CD4-positive, alpha-beta memory T cell (primary cell): ENCODE data around the gene CPLX3. TPM values are rescaled to one million over a fixed set of nuclear protein-coding genes. Genes with fewer than 3 reads are reported as not detected.

ENCODE experiments used
- CTCF ChIA-PET: fragments of 350-600 bp; sonication (Branson Sonifier 250); formaldehyde crosslinking; loops from one replicate; lab custom pipeline; 2021; ENCODE audit warnings: inconsistent platforms; ENCODE audit not compliant: partially characterized antibody; lab: Charles Lee
- POLR2A ChIA-PET: fragments of 350-600 bp; sonication (Branson Sonifier 250); formaldehyde crosslinking; loops from one replicate; lab custom pipeline; 2021; ENCODE audit not compliant: partially characterized antibody; lab: Charles Lee
- DNase-seq, 5 donors: peaks; one replicate each; pipeline versions ENCODE4 v3.0.0 to v3.0.0-alpha.2; 2020 to 2022; ENCODE audit warnings: mixed read lengths in 1 of 5
- H3K27ac ChIP-seq: one replicate; pipeline ENCODE4 v1.7.0; 2013; ENCODE audit warnings: low read depth, low read length
- H3K27me3 ChIP-seq: 2 replicates; pipeline ENCODE4 v1.7.0; 2013; ENCODE audit warnings: mild to moderate bottlenecking, low read length, moderate library complexity; ENCODE audit not compliant: insufficient read depth
- H3K36me3 ChIP-seq: 2 replicates; pipeline ENCODE4 v1.7.0; 2013; ENCODE audit warnings: mild to moderate bottlenecking, low read length, moderate library complexity; ENCODE audit not compliant: insufficient read depth
- H3K4me1 ChIP-seq: 2 replicates; pipeline ENCODE4 v1.7.0; 2013; ENCODE audit warnings: mild to moderate bottlenecking, low read length, moderate library complexity; ENCODE audit not compliant: insufficient read depth
- H3K4me3 ChIP-seq, 2 donors: one replicate each; pipeline ENCODE4 v1.7.0; 2013; ENCODE audit warnings: low read length in 2 of 2, mild to moderate bottlenecking in 1 of 2
- H3K9me3 ChIP-seq, 2 donors: one replicate each; pipeline ENCODE4 v1.7.0; 2013; ENCODE audit warnings: low read length in 2 of 2, control low read depth in 1 of 2; ENCODE audit not compliant: control insufficient read depth in 1 of 2
- H3K27ac Mint-ChIP-seq, 7 donors: one replicate each; pipeline ENCODE4 v1.8.0; 2020 to 2021; ENCODE audit warnings: mixed read lengths in 7 of 7, mild to moderate bottlenecking in 6 of 7, inconsistent platforms in 3 of 7, moderate library complexity in 3 of 7
- H3K27me3 Mint-ChIP-seq, 2 donors: one replicate each; pipeline ENCODE4 v1.8.0; 2020 to 2021; ENCODE audit warnings: mixed read lengths in 2 of 2
- H3K36me3 Mint-ChIP-seq, 2 donors: one replicate each; pipeline ENCODE4 v1.8.0; 2020 to 2021; ENCODE audit warnings: mixed read lengths in 2 of 2, inconsistent platforms in 1 of 2, mild to moderate bottlenecking in 1 of 2
- H3K4me1 Mint-ChIP-seq, 4 donors: one replicate each; pipeline ENCODE4 v1.8.0; 2020 to 2021; ENCODE audit warnings: mixed read lengths in 4 of 4, mild to moderate bottlenecking in 1 of 4
- H3K4me3 Mint-ChIP-seq, 8 donors: one replicate each; pipeline ENCODE4 v1.8.0; 2020 to 2021; ENCODE audit warnings: mixed read lengths in 8 of 8, mild to moderate bottlenecking in 7 of 8, moderate library complexity in 6 of 8, inconsistent platforms in 3 of 8
- H3K9me3 Mint-ChIP-seq, 8 donors: one replicate each; pipeline ENCODE4 v1.8.0; 2020 to 2021; ENCODE audit warnings: mixed read lengths in 8 of 8, mild to moderate bottlenecking in 5 of 8, inconsistent platforms in 3 of 8, moderate library complexity in 1 of 8
- intact Hi-C: fragments of 100-400 bp; cut with micrococcal nuclease; formaldehyde crosslinking; loops from one replicate; pipeline ENCODE4 v1.15.1; 2023
- polyA plus RNA-seq, 2 donors: library from polyadenylated mRNA; unstranded; fragments of 300-500 nt; fragmentation: Illumina TruSeq; gene quantifications; one replicate each; pipeline ENCODE4 v1.2.3, GENCODE V29; 2021
- total RNA-seq, 2 experiments: library from RNA; stranded (reverse); gene quantifications; one replicate each; pipeline ENCODE4 v1.2.3, GENCODE V29; 2021

The CPLX3 gene
- total and polyA plus RNA-seq, 4 experiments from 2014 or later: not detected

DNA sequence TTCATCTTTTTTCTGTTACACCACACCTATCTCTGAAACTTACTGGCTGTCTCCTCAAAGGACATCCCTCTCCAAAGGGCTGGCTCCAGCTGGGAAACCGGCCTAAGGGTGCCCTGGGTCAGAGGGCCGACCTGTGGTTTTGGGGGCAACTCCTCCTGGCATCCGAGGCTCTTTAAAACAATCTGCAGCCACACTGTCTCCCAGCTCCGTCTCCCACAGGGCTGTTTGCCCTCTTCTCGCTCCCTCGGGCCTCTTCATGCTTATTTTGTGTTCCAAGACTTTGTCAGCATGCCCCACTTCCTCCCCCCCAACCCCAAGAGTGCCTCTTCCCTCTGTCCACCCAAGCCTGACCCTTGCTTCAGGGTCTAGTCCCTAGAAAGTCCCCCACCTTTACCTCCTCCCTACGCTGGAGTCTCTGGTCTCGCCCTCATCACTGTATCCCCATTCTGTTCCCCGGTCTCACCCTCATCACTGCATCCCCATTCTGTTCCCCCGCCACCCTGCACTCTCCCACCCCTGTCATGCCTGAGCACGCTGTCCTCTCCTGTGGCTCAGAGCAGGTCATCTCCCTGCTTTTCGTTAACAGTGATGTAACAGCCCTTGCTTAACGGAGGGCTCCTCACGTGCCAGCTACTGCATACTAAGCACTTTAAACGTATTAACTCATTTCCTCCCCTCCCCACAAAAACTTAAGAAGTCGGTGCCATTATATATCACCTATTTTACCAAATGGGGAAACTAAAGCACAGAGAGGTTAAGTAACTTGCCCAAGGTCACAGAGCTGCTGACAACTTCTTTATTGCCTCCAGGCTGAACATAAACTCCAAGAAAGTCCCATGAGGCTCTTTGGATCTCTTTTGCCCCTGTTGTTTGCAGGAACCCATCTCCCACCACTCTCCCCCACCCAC is 45.6 kb upstream of the CPLX3 start:
- ChIA-PET CTCF (interaction anchor here (0.6 to 36.4 kb wide), 11 partner anchors 2 to 174 kb away, joined by 3 to 1908 read pairs (median 4); partner anchors contain the start of genes CSK, FAM219B and LMAN1L), POLR2A (interaction anchor here (0.5 to 24.9 kb wide), 16 partner anchors 0 to 671 kb away, joined by 3 to 1342 read pairs (median 5); partner anchors contain the start of genes CLK3, CSK, FAM219B and MAN2C1)
- Histone ChIP-seq H3K9me3 (no peaks in the 10 kb centered on the region), H3K27ac (peak overlapping the region; percentile 81), H3K4me3 (peak overlapping the region; percentile 55 to 76), H3K36me3 (no peaks in the 10 kb centered on the region), H3K27me3 (no peaks in the 10 kb centered on the region), H3K4me1 (peaks cover 82% of the 10 kb centered on the region)
- intact Hi-C loops: loop anchor here (1.0 to 2.0 kb wide), 5 partner anchors 9 to 670 kb away; partner anchors contain the start of gene SIN3A
- peaks cover 0 to 3% (median 0%) of the 10 kb centered on the region in 8 donors for H3K9me3 Mint-ChIP-seq
- H3K27ac Mint-ChIP-seq: peak overlapping the region; percentile 91 to 98 (median 96)
- H3K27me3 Mint-ChIP-seq: no peaks in the 10 kb centered on the region
- DNase-seq: peak; percentile 55 to 84 (median 58)
- peaks cover 4 to 30% of the 10 kb centered on the region in 2 donors for H3K36me3 Mint-ChIP-seq
- peak overlapping the region; percentile 88 to 97 (median 96) for H3K4me3 Mint-ChIP-seq
- H3K4me1 Mint-ChIP-seq: peaks cover 48 to 89% (median 64%) of the 10 kb centered on the region in 4 donors

DNA sequence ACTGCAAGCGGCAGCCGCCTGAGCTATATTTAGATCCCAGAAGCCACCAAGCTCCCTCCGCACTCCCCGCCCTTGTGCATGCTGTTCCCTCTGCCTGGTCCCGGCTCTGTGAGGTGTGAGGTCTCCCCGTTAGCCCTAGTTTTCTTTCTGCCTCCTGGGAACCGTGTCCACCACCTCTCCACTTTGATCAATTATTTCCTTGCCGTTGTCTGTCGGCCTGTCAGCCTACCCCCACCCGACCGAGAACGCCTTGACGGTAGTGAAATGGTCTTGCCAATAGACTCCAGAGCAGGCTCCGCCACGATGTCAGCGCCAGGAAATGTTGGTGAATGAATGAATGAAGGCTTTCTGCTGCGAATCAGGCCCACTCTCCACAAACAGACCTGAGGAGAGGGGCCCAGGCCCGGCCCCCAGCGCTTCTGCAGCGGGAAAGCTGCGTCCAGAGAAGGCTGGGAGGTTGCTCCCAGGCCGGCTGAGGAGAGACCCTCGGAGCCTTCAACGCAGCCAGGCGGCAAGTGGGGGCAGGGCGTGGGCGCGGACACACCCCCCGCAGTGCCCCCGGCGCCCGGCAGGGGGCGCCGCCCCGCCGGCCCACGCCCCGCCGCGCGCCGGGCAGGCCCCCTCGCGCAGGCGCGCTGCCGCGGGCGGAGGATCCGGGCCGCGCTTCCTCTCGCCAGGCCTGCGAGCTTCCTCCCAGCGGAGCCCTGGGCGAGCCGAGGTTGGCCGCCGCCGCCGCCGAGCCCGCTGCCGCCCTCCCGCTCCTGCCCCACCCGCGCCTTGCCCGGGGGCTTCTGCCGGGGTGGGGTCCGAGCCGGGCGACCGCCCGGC is 44.8 kb upstream of the CPLX3 start, which contains the start of gene CSK:
Gene CSK, plus strand, starts transcription at position 650 of the 828 bp plus-strand sequence. CDS start 16,218 bp downstream, outside the sequence.
- Histone ChIP-seq H3K4me1 (peaks cover 80% of the 10 kb centered on the region), H3K27me3 (no peaks in the 10 kb centered on the region), H3K36me3 (no peaks in the 10 kb centered on the region), H3K9me3 (no peaks in the 10 kb centered on the region), H3K27ac (peak within 1 kb of the TSS; percentile 86), H3K4me3 (peak within 1 kb of the TSS; percentile 93 to 97)
- Mint-ChIP-seq H3K36me3 (peaks cover 4 to 33% of the 10 kb centered on the region in 2 donors), H3K4me3 (peak within 1 kb of the TSS; percentile 90 to 97 (median 96)), H3K27me3 (no peaks in the 10 kb centered on the region), H3K27ac (peak within 1 kb of the TSS; percentile 95 to 98 (median 98)), H3K9me3 (peaks cover 0 to 3% (median 0%) of the 10 kb centered on the region in 8 donors), H3K4me1 (peaks cover 48 to 90% (median 62%) of the 10 kb centered on the region in 4 donors)
- ChIA-PET POLR2A (interaction anchor here (0.7 to 24.9 kb wide), 11 partner anchors 1 to 670 kb away, joined by 3 to 1342 read pairs (median 5); partner anchors contain the start of genes CLK3, CSK, FAM219B and SIN3A), CTCF (interaction anchor here (0.6 to 36.4 kb wide), 7 partner anchors 3 to 173 kb away, joined by 3 to 1908 read pairs (median 12); partner anchors contain the start of genes CSK and LMAN1L)
- peak; percentile 74 to 87 (median 84) for DNase-seq
- intact Hi-C loops: loop anchor here (1.0 to 2.0 kb wide), 5 partner anchors 8 to 669 kb away; partner anchors contain the start of gene SIN3A

DNA sequence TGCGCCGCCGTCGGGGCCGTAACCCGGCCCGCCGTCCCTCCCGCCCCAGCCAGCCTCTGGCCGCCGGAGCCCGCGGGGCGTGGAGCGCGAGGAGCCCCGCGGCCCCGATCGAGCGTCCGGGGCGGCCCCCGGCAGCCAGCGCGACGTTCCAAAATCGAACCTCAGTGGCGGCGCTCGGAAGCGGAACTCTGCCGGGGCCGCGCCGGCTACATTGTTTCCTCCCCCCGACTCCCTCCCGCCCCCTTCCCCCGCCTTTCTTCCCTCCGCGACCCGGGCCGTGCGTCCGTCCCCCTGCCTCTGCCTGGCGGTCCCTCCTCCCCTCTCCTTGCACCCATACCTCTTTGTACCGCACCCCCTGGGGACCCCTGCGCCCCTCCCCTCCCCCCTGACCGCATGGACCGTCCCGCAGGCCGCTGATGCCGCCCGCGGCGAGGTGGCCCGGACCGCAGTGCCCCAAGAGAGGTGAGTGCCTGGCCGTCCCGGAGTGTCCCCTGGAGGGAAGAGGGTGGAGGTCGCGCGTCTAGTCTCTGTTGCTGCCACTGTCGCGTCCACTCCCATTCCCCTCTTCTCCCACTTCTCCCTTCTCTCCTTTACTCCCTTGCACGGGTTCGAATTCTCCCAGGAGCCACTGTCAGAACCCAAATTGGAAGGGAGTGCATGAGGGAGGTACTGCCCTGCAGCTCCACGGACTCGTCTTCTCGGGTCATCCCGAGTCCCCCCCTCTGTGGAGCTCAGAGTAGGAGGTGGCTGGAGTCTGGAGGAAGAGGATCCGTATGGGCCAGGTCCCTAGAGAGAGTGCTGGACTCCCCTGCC is 44.0 kb upstream of the CPLX3 start:
- Histone ChIP-seq H3K27ac (peak overlapping the region; percentile 86), H3K27me3 (no peaks in the 10 kb centered on the region), H3K9me3 (no peaks in the 10 kb centered on the region), H3K4me3 (peak overlapping the region; percentile 93 to 97), H3K4me1 (peaks cover 80% of the 10 kb centered on the region), H3K36me3 (no peaks in the 10 kb centered on the region)
- intact Hi-C loops: no loop called here
- peaks cover 4 to 34% of the 10 kb centered on the region in 2 donors for H3K36me3 Mint-ChIP-seq
- peak overlapping the region; percentile 90 to 98 (median 92) for H3K27ac Mint-ChIP-seq
- peaks cover 0 to 3% (median 0%) of the 10 kb centered on the region in 8 donors for H3K9me3 Mint-ChIP-seq
- ChIA-PET POLR2A (interaction anchor here (0.7 to 24.9 kb wide), 12 partner anchors 2 to 672 kb away, joined by 3 to 1342 read pairs (median 6); partner anchors contain the start of genes CLK3, CSK, FAM219B and SIN3A), CTCF (interaction anchor here (0.7 to 36.4 kb wide), 6 partner anchors 4 to 408 kb away, joined by 3 to 1908 read pairs (median 19); partner anchors contain the start of genes CSK and LMAN1L)
- H3K27me3 Mint-ChIP-seq: no peaks in the 10 kb centered on the region
- peak overlapping the region; percentile 85 to 97 (median 95) for H3K4me3 Mint-ChIP-seq
- peak; percentile 68 to 75 (median 71) for DNase-seq
- peaks cover 42 to 90% (median 59%) of the 10 kb centered on the region in 4 donors for H3K4me1 Mint-ChIP-seq

DNA sequence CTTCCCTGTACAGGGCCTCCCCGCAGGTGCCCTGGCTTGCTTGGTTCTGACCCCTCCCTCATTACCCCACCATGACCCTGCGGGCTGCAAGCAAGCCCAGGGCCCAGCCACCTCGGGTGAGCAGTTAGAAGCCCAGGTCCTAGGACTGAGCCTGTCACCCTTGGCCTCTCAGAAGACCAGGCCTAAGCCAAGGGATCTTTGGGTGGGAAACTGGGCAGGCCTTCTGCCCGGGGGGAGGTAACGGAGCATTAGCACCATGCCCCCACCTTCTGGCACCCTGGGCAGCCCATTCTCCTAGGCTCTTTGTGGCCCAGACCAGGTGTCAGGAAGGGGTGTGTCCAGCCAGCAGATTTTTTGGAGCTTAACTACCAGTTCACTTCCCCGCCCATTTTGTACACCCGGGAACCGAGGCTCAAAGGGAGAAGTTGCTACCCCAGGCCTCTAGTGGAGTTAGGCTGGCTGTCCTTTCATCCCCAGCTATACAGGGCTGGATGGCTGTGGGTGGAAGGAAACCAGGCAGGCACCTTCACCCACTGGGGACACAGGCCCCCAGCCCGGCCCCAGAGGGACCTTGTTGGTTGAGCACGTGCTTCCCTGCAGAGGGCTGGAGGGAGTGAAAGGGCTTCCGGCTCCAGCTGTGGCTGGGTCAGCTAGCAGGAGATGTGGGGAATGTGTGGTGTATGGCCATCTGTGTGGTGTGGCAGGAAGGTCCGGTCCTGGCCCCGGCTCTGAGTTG is 43.2 kb upstream of the CPLX3 start:
- Mint-ChIP-seq H3K27ac (peak overlapping the region; percentile 90 to 98 (median 92)), H3K4me3 (peak overlapping the region; percentile 85 to 97 (median 95)), H3K36me3 (peaks cover 4 to 38% of the 10 kb centered on the region in 2 donors), H3K4me1 (peaks cover 39 to 90% (median 59%) of the 10 kb centered on the region in 4 donors), H3K27me3 (no peaks in the 10 kb centered on the region), H3K9me3 (peaks cover 0 to 3% (median 0%) of the 10 kb centered on the region in 8 donors)
- Histone ChIP-seq H3K9me3 (no peaks in the 10 kb centered on the region), H3K27ac (peak overlapping the region; percentile 86), H3K36me3 (no peaks in the 10 kb centered on the region), H3K4me3 (peak overlapping the region; percentile 93 to 97), H3K27me3 (no peaks in the 10 kb centered on the region), H3K4me1 (peaks cover 80% of the 10 kb centered on the region)
- CTCF ChIA-PET: interaction anchor here (0.7 to 36.4 kb wide), 7 partner anchors 5 to 409 kb away, joined by 3 to 1908 read pairs (median 4); partner anchors contain the start of genes CSK and LMAN1L
- peak in 1 of 5 donors; percentile 55 for DNase-seq
- POLR2A ChIA-PET: interaction anchor here (0.7 to 24.9 kb wide), 10 partner anchors 3 to 1145 kb away, joined by 3 to 1342 read pairs (median 7); partner anchors contain the start of genes CSK and FAM219B
- intact Hi-C loops: no loop called here

DNA sequence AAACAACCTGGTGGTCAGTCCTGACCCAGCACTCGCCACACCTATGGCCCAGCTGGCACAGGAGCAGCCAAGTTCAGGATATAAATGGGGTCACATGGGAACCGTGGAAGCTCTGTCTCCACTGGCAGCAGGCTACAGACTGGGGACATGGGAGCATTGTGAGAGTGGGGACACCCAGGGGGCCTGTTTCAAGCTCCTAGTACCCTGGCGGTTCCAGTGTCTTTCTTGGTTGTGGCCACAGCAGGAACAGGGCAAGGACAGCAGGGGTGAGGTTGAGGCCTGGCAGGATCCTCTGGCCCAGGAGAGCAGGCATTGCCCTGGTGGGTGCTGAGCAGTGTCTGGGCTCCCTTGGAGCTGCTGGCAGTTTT is 42.6 kb upstream of the CPLX3 start:
- Mint-ChIP-seq H3K36me3 (peaks cover 4 to 41% of the 10 kb centered on the region in 2 donors), H3K9me3 (peaks cover 0 to 3% (median 0%) of the 10 kb centered on the region in 8 donors), H3K4me3 (peak overlapping the region; percentile 85 to 97 (median 95)), H3K4me1 (peaks cover 37 to 90% (median 58%) of the 10 kb centered on the region in 4 donors), H3K27me3 (no peaks in the 10 kb centered on the region), H3K27ac (peak overlapping the region; percentile 90 to 98 (median 92))
- no peaks in the 10 kb centered on the region for H3K27me3 ChIP-seq
- H3K4me1 ChIP-seq: peaks cover 80% of the 10 kb centered on the region
- H3K9me3 ChIP-seq: no peaks in the 10 kb centered on the region
- intact Hi-C loops: no loop called here
- CTCF ChIA-PET: interaction anchor here (0.9 to 36.4 kb wide), 7 partner anchors 5 to 166 kb away, joined by 3 to 1908 read pairs (median 4); partner anchors contain the start of genes CSK and LMAN1L
- POLR2A ChIA-PET: interaction anchor here (0.7 to 24.9 kb wide), 16 partner anchors 3 to 1145 kb away, joined by 3 to 1342 read pairs (median 6); partner anchors contain the start of genes CSK, FAM219B, MAN2C1 and UBL7
- H3K27ac ChIP-seq: peak overlapping the region; percentile 86
- peak in 1 of 5 donors; percentile 38 for DNase-seq
- H3K4me3 ChIP-seq: peak overlapping the region; percentile 93 to 97
- no peaks in the 10 kb centered on the region for H3K36me3 ChIP-seq
